Thoracic aorta (tissue), 2 donors: ENCODE results near the gene OGT. TPM values are rescaled to one million over a fixed set of nuclear protein-coding genes. Genes with fewer than 3 reads are reported as not detected.

Experiments
- ATAC-seq: fragments of 150-250 bp; one replicate; pipeline ENCODE4 v1.8.0; 2017; ENCODE audit warnings: low read depth; ENCODE audit not compliant: insufficient number of reproducible peaks, low FRiP score
- DNase-seq: peaks from one replicate; pipeline ENCODE4 v3.0.0-alpha.2; 2020; ENCODE audit warnings: low spot score
- H3K27ac ChIP-seq, 2 donors: fragments of 200-600 bp; sonication (generic); 1 replicate in 1 of 2; 2 replicates in 1 of 2; pipeline ENCODE4 v1.5.1; 2016; ENCODE audit warnings: mild to moderate bottlenecking in 2 of 2, moderate library complexity in 2 of 2
- H3K27me3 ChIP-seq: fragments of 200-600 bp; sonication (generic); replicated peaks from 2 replicates; pipeline ENCODE4 v1.6.0; 2016; ENCODE audit warnings: mild to moderate bottlenecking; ENCODE audit not compliant: insufficient read depth
- H3K36me3 ChIP-seq: fragments of 200-600 bp; sonication (generic); one replicate; pipeline ENCODE4 v1.5.1; 2016
- H3K4me1 ChIP-seq, 2 donors: fragments of 200-600 bp; sonication (generic); 1 replicate in 1 of 2; 2 replicates in 1 of 2; pipeline versions ENCODE4 v1.5.1 to v1.6.0; 2016; ENCODE audit warnings: low read depth in 2 of 2, mild to moderate bottlenecking in 1 of 2; ENCODE audit not compliant: control insufficient read depth in 1 of 2
- H3K4me3 ChIP-seq: fragments of 200-600 bp; sonication (generic); 2 replicates; pipeline ENCODE4 v1.5.1; 2016; ENCODE audit warnings: mild to moderate bottlenecking
- H3K9me3 ChIP-seq: fragments of 200-600 bp; sonication (generic); 2 replicates; pipeline ENCODE4 v1.5.1; 2016
- CTCF ChIP-seq: fragments of 200-600 bp; sonication (generic); IDR thresholded peaks from one replicate; pipeline ENCODE4 v1.5.1; 2019; ENCODE audit warnings: antibody characterized with exemption
- total RNA-seq, 2 donors: library from RNA; depleted of rRNA; stranded (reverse); fragments of >200 nt; gene quantifications; one replicate each; pipeline versions ENCODE4 v1.1.0 to v1.2.3, GENCODE V29; 2016

The OGT gene
- total RNA-seq, 2 donors from 2014 or later, result 196 to 258 TPM

DNA sequence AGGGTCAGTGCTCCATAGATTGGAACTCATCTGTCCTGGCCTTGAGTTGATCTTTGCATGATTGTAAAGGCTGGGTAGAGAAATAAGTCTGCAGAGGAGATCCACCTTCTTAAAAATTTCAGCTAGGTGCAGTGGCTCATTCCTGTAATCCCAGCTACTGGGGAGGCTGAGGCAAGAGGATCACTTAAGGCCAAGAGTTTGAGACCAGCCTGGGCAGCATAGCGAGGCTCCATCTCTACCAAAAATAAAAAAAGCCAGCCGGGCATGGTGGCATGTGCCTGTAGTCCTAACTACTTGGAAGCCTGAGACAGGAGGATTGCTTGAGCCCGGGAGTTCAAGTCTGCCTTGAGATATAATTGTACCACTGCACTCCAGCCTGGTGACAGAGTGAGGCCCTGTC is 85.9 kb downstream of the OGT start:
- H3K36me3 ChIP-seq, result no peaks in the 10 kb centered on the region
- H3K9me3 ChIP-seq, result no peaks in the 10 kb centered on the region
- H3K4me3 ChIP-seq, result no peak overlapping the region
- peaks cover 4 to 15% of the 10 kb centered on the region in 2 donors for H3K4me1 ChIP-seq
- DNase-seq, result no peak
- ATAC-seq, result no peak
- no peak overlapping the region for H3K27ac ChIP-seq
- no peaks in the 10 kb centered on the region for H3K27me3 ChIP-seq
- TF ChIP-seq CTCF, result no peak

DNA sequence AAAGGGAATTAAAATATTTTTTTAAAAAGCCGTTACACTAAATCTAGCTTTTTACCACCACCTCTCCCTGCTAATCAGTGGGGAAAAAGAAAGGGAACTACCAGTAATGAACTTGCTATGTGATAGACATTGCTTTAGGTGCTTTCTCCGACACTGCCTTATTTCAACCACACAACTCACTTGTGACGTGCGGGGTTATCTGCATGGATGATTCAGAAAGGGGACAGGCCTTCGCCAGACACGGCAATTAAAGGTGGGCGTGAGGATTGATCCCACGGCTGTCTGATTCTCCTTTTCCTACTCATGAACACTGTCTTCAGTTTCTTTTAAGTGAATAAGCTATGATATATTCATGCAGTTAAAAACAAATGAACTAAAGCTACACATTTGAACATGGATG is 86.3 kb downstream of the OGT start:
- no peak for TF ChIP-seq CTCF
- Histone ChIP-seq H3K27me3 (no peaks in the 10 kb centered on the region), H3K36me3 (no peaks in the 10 kb centered on the region), H3K4me1 (peaks cover 4 to 15% of the 10 kb centered on the region in 2 donors), H3K27ac (no peak overlapping the region), H3K9me3 (no peaks in the 10 kb centered on the region), H3K4me3 (no peak overlapping the region)
- ATAC-seq (no peak), DNase-seq (no peak)

DNA sequence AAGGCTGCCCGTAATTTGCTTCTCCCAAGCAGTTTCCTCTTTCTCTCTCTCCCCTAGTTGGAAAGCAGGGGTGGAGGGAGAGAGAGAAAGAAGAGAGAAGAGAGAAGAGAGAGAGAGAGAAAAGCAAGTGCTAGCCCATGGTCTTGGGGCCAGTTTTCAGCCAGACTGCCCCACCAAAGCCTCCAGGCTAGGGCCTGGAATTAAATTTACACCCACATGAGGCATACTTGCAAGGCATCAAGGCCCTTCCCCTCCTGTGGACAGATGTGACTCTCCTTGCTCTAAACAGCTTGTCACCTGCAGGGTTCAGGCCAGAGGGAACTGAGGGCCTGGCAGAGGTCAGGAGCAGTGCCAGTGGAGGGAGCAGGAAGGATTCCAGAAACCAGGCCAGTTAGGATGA is 87.1 kb downstream of the OGT start:
- no peak overlapping the region for H3K27ac ChIP-seq
- no peaks in the 10 kb centered on the region for H3K36me3 ChIP-seq
- no peak for TF ChIP-seq CTCF
- ATAC-seq, result no peak
- H3K27me3 ChIP-seq, result no peaks in the 10 kb centered on the region
- H3K4me1 ChIP-seq, result peaks cover 4 to 15% of the 10 kb centered on the region in 2 donors
- no peaks in the 10 kb centered on the region for H3K9me3 ChIP-seq
- H3K4me3 ChIP-seq, result no peak overlapping the region
- no peak for DNase-seq

- no peaks in the 10 kb centered on the region for H3K9me3 ChIP-seq
- no peak for TF ChIP-seq CTCF
- DNase-seq (no peak), ATAC-seq (no peak)
- H3K27ac ChIP-seq, result peak overlapping the region in 1 of 2 donors; percentile 74
- H3K36me3 ChIP-seq, result no peaks in the 10 kb centered on the region
- H3K27me3 ChIP-seq, result no peaks in the 10 kb centered on the region
- H3K4me1 ChIP-seq, result peaks cover 4 to 15% of the 10 kb centered on the region in 2 donors
- no peak overlapping the region for H3K4me3 ChIP-seq
These were observed 88.7 kb downstream of the OGT start for GRCh38 chrX:71621603-71622002.

- Histone ChIP-seq H3K27me3 (no peaks in the 10 kb centered on the region), H3K9me3 (no peaks in the 10 kb centered on the region), H3K36me3 (no peaks in the 10 kb centered on the region), H3K27ac (peak overlapping the region in 1 of 2 donors; percentile 74), H3K4me3 (no peak overlapping the region), H3K4me1 (peaks cover 4 to 15% of the 10 kb centered on the region in 2 donors)
- DNase-seq, result no peak
- ATAC-seq, result no peak
- no peak for TF ChIP-seq CTCF
These were observed 89.2 kb downstream of the OGT start for GRCh38 chrX:71622032-71622575.
